Measurements from ENCODE around the gene TRMT1.

Gene TRMT1

GRCh38 chr19:13159713-13160112 is 43.2 kb upstream of the TRMT1 start:
- no peak for TF ChIP-seq NFIC (IDR thresholded peaks at IDR 0.05)
- TF ChIP-seq ZBTB7A (IDR thresholded peaks at IDR 0.05; ENCODE audit: low read depth) = no peak
- TF ChIP-seq EGR1 (IDR thresholded peaks at IDR 0.05) = no peak
- no peak for TF ChIP-seq YY1 (IDR thresholded peaks at IDR 0.05; ENCODE audit: low read depth)
- TF ChIP-seq REST (IDR thresholded peaks at IDR 0.05; ENCODE audit: low read depth) = no peak
- no peak for TF ChIP-seq EP300 (IDR thresholded peaks at IDR 0.05; ENCODE audit: borderline replicate concordance)
- TF ChIP-seq FOXM1 (IDR thresholded peaks at IDR 0.05; ENCODE audit: borderline replicate concordance, low read depth) = no peak
- TF ChIP-seq CEBPB (IDR thresholded peaks at IDR 0.05) = no peak
- no peak for TF ChIP-seq MAX (IDR thresholded peaks at IDR 0.05)
- TF ChIP-seq CREB1 (IDR thresholded peaks at IDR 0.05; ENCODE audit: low read depth) = no peak

GRCh38 chr19:13155472-13156359 is 39.2 kb upstream of the TRMT1 start:
- TF ChIP-seq EGR1 (IDR thresholded peaks at IDR 0.05) (no peak), MAX (IDR thresholded peaks at IDR 0.05) (no peak), NFIC (IDR thresholded peaks at IDR 0.05) (no peak), REST (IDR thresholded peaks at IDR 0.05; ENCODE audit: low read depth) (no peak), EP300 (IDR thresholded peaks at IDR 0.05; ENCODE audit: borderline replicate concordance) (no peak), ZBTB7A (IDR thresholded peaks at IDR 0.05; ENCODE audit: low read depth) (no peak), YY1 (IDR thresholded peaks at IDR 0.05; ENCODE audit: low read depth) (no peak), TCF12 (IDR thresholded peaks at IDR 0.05; ENCODE audit: low read depth) (no peak), FOXM1 (IDR thresholded peaks at IDR 0.05; ENCODE audit: borderline replicate concordance, low read depth) (no peak), RAD21 (IDR thresholded peaks at IDR 0.05; ENCODE audit: low read depth) (no peak), TAF1 (IDR thresholded peaks at IDR 0.05; ENCODE audit: low read depth) (no peak)
- TF ChIP-seq, protein P1, sequence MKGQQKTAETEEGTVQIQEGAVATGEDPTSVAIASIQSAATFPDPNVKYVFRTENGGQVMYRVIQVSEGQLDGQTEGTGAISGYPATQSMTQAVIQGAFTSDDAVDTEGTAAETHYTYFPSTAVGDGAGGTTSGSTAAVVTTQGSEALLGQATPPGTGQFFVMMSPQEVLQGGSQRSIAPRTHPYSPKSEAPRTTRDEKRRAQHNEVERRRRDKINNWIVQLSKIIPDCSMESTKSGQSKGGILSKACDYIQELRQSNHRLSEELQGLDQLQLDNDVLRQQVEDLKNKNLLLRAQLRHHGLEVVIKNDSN (IDR thresholded peaks at IDR 0.05) = no peak

DNA sequence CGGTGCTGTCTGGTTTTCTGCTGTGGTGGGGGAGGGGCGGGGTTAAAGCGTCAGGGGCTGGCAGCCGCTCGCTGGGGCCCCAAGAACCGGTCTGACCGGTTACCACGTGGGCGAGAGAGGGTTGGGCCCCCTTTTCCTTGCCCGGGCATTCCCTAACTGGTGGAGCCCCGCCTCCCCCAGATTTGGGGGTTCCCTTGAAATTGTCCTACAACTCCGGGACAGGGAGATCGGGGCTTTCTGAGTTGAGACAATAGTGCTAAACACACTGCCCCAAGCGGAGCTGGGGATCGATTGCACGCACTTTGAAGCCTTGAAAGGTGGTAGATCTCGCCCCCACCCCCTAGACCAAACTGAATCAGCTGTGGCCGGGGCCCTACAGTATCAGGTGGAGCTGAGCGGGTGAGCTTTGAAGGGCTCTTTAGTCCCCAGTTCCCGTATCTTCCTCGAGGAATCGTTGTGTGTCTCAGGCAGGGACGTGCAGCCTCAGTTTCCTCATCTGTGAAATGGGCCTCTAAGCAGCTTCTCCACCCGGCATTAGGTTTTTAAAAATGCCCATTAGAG is 38.5 kb upstream of the TRMT1 start:
- TF ChIP-seq RAD21 (IDR thresholded peaks at IDR 0.05; ENCODE audit: low read depth) (no peak), MAX (IDR thresholded peaks at IDR 0.05) (peak; percentile 90), TAF1 (IDR thresholded peaks at IDR 0.05; ENCODE audit: low read depth) (0 out of 2 replicates have a peak, but pooled peaks have one; percentile 24), FOXM1 (IDR thresholded peaks at IDR 0.05; ENCODE audit: borderline replicate concordance, low read depth) (0 out of 2 replicates have a peak, but pooled peaks have one; percentile 18), REST (IDR thresholded peaks at IDR 0.05; ENCODE audit: low read depth) (no peak), TCF12 (IDR thresholded peaks at IDR 0.05; ENCODE audit: low read depth) (peak; percentile 84), EP300 (IDR thresholded peaks at IDR 0.05; ENCODE audit: borderline replicate concordance) (peak; percentile 59), YY1 (IDR thresholded peaks at IDR 0.05; ENCODE audit: low read depth) (no peak), CREB1 (IDR thresholded peaks at IDR 0.05; ENCODE audit: low read depth) (peak; percentile 34; the same call in 1 of the 2 replicates), NFIC (IDR thresholded peaks at IDR 0.05) (peak; percentile 77), ZBTB7A (IDR thresholded peaks at IDR 0.05; ENCODE audit: low read depth) (no peak), EGR1 (IDR thresholded peaks at IDR 0.05) (peak; percentile 66), TEAD4 (IDR thresholded peaks at IDR 0.05) (peak; percentile 70), CEBPB (IDR thresholded peaks at IDR 0.05) (0 out of 2 replicates have a peak, but pooled peaks have one; percentile 24)
- TF ChIP-seq, protein P1 (IDR thresholded peaks at IDR 0.05) = peak; percentile 93

All from Ishikawa (cell line).